ENCODE measurements around the gene FGF10. TPM values are rescaled to one million over a fixed set of nuclear protein-coding genes. Genes with fewer than 3 reads are reported as not detected.

Gene FGF10
- total RNA-seq (1 to 10 TPM; 3.3 to 4.4 TPM), polyA plus RNA-seq (ENCODE audit: insufficient read depth, low read depth, low replicate concordance) (2.3 TPM)
- long read RNA-seq, donor 1, partial matches to known transcripts, result 0 of 1 reads
- long read RNA-seq, donor 1, other reads (novel, unspliced or antisense), result 0 of 1 reads
- long read RNA-seq, donor 2, partial matches to known transcripts, result 0 of 1 reads
- long read RNA-seq, donor 2, other reads (novel, unspliced or antisense), result 0 of 1 reads

- 0 to 1% methylated on average over 35 of the region's 35 CpGs for WGBS, 2 donors
- intact Hi-C loops (cut with DNase I; ENCODE audit: low total_unique reads), result no loop called here
These were observed at the start of gene FGF10 for GRCh38 chr5:44389090-44389822. TSS of gene FGF10 (minus strand) at chr5:44389420. CDS start at chr5:44388682, 738 bp downstream.

GRCh38 chr5:44426944-44427343 lies 37.7 kb upstream of the FGF10 start:
- TF ChIP-seq POLR2A (IDR thresholded peaks at IDR 0.05), result no peak
- TF ChIP-seq, protein P1, sequence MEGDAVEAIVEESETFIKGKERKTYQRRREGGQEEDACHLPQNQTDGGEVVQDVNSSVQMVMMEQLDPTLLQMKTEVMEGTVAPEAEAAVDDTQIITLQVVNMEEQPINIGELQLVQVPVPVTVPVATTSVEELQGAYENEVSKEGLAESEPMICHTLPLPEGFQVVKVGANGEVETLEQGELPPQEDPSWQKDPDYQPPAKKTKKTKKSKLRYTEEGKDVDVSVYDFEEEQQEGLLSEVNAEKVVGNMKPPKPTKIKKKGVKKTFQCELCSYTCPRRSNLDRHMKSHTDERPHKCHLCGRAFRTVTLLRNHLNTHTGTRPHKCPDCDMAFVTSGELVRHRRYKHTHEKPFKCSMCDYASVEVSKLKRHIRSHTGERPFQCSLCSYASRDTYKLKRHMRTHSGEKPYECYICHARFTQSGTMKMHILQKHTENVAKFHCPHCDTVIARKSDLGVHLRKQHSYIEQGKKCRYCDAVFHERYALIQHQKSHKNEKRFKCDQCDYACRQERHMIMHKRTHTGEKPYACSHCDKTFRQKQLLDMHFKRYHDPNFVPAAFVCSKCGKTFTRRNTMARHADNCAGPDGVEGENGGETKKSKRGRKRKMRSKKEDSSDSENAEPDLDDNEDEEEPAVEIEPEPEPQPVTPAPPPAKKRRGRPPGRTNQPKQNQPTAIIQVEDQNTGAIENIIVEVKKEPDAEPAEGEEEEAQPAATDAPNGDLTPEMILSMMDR (IDR thresholded peaks at IDR 0.05), result no peak
- DNase-seq, result no peak
- Histone ChIP-seq H3K4me3 (no peak overlapping the region), H3K27me3 (no peaks in the 10 kb centered on the region), H3K9me3 (no peaks in the 10 kb centered on the region), H3K27ac (no peak overlapping the region), H3K36me3 (ENCODE audit: low read depth, missing control alignments) (no peaks in the 10 kb centered on the region), H3K4me1 (no peaks in the 10 kb centered on the region)
- intact Hi-C loops (cut with DNase I; ENCODE audit: low total_unique reads), result no loop called here
- WGBS, 2 donors, result 96 to 100% methylated on average over 1 of the region's 1 CpG

More at GRCh38 chr5:44389090-44389822, at the start of gene FGF10:
- Histone ChIP-seq H3K4me3 (peak within 1 kb of the TSS; percentile 53 to 67), H3K36me3 (ENCODE audit: low read depth, missing control alignments) (no peaks in the 10 kb centered on the region), H3K4me1 (peaks cover 5% of the 10 kb centered on the region), H3K9me3 (no peaks in the 10 kb centered on the region), H3K27me3 (no peaks in the 10 kb centered on the region), H3K27ac (peak within 1 kb of the TSS; percentile 71 to 87)
- no peak for TF ChIP-seq POLR2A (IDR thresholded peaks at IDR 0.05)
- TF ChIP-seq, protein P1 (IDR thresholded peaks at IDR 0.05), result no peak
- DNase-seq, result peak; percentile 57

- intact Hi-C loops (cut with DNase I; ENCODE audit: low total_unique reads), result no loop called here
These were observed 23.1 kb upstream of the FGF10 start for GRCh38 chr5:44412286-44412685.

DNA sequence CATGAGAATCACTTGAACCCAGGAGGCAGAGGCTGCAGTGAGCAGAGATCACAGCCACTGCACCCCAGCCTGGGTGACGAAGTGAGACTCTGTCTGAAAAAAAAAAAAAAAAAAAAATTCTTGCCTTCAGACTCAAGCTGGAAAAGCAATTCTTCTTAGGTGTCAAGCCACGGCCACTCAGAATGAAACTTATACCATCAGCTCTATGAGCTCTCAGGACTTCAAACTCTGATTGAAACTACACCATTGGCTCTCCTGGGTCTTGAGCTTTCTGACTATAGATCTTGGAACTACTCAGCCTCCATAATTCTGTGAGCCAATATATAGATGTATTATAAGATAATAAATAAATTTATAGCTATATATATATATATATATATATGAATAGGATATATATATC lies 12.9 kb upstream of the FGF10 start:
- H3K27ac ChIP-seq, result no peak overlapping the region
- TF ChIP-seq, protein P1 (IDR thresholded peaks at IDR 0.05), result no peak
- TF ChIP-seq POLR2A (IDR thresholded peaks at IDR 0.05), result no peak
- no peak overlapping the region for H3K4me3 ChIP-seq
- WGBS, 2 donors, result 85 to 89% methylated on average over 2 of the region's 2 CpGs
- intact Hi-C loops (cut with DNase I; ENCODE audit: low total_unique reads), result no loop called here
- H3K4me1 ChIP-seq, result no peaks in the 10 kb centered on the region
- DNase-seq, result no peak
- no peaks in the 10 kb centered on the region for H3K27me3 ChIP-seq
- no peaks in the 10 kb centered on the region for H3K36me3 ChIP-seq (ENCODE audit: low read depth, missing control alignments)
- H3K9me3 ChIP-seq, result no peaks in the 10 kb centered on the region

More at GRCh38 chr5:44412286-44412685, 23.1 kb upstream of the FGF10 start:
- Histone ChIP-seq H3K27me3 (no peaks in the 10 kb centered on the region), H3K27ac (no peak overlapping the region), H3K4me3 (no peak overlapping the region), H3K36me3 (ENCODE audit: low read depth, missing control alignments) (no peaks in the 10 kb centered on the region), H3K9me3 (no peaks in the 10 kb centered on the region), H3K4me1 (peaks cover 3% of the 10 kb centered on the region)
- DNase-seq, result no peak
- TF ChIP-seq, protein P1 (IDR thresholded peaks at IDR 0.05), result no peak
- TF ChIP-seq POLR2A (IDR thresholded peaks at IDR 0.05), result no peak
- whole genome bisulfite sequencing, 2 donors, result 88 to 95% methylated on average over 3 of the region's 3 CpGs
